Activated T-helper 2 cell treated with anti-CD3 and anti-CD28 coated beads, Interferon-gamma antibody, Interleukin-2, Interleukin-4, amounts not matched to agents 10 μg/mL and 5 μg/mL and 100 μg/mL, durations not matched to agents 14 hours and 24 hours and 36 hours (primary cell): Measurements from ENCODE around the gene DERA. TPM values are rescaled to one million over a fixed set of nuclear protein-coding genes. Genes with fewer than 3 reads are reported as not detected.
"Not testable (repeated sequence)": the region's sequence is repeated elsewhere in the genome, so short reads cannot be mapped to it uniquely, and the experiment has no call there.

ENCODE experiments used
- DNase-seq: peaks from one replicate; pipeline ENCODE4 v3.0.0; 2021; ENCODE audit warnings: low spot score
- H3K27ac Mint-ChIP-seq: one replicate; pipeline ENCODE4 v1.8.0; 2021; ENCODE audit warnings: mixed read lengths
- H3K27me3 Mint-ChIP-seq: one replicate; pipeline ENCODE4 v1.8.0; 2021; ENCODE audit warnings: low read depth, mixed read lengths
- H3K36me3 Mint-ChIP-seq: one replicate; pipeline ENCODE4 v1.8.0; 2021; ENCODE audit warnings: low read depth, mixed read lengths
- H3K4me1 Mint-ChIP-seq: one replicate; pipeline ENCODE4 v1.8.0; 2021; ENCODE audit warnings: low read depth, mixed read lengths
- H3K4me3 Mint-ChIP-seq: one replicate; pipeline ENCODE4 v1.8.0; 2021; ENCODE audit warnings: low read depth, mild to moderate bottlenecking, moderate library complexity, mixed read lengths
- H3K9me3 Mint-ChIP-seq: one replicate; pipeline ENCODE4 v1.8.0; 2021; ENCODE audit warnings: mixed read lengths
- intact Hi-C: fragments of 100-400 bp; cut with micrococcal nuclease; formaldehyde crosslinking; loops from one replicate; pipeline ENCODE4 v1.15.1; 2023
- total RNA-seq: library from RNA; stranded (reverse); gene quantifications from 2 replicates; pipeline ENCODE4 v1.2.3, GENCODE V29; 2022

Gene DERA
- total RNA-seq, 1 donor from 2014 or later, result 21.4 TPM

- intact Hi-C loops, result no loop called here
- no peak for DNase-seq
- no peak overlapping the region for H3K4me3 Mint-ChIP-seq
- H3K4me1 Mint-ChIP-seq, result no peaks in the 10 kb centered on the region
- no peak overlapping the region for H3K27ac Mint-ChIP-seq
- H3K9me3 Mint-ChIP-seq, result no peaks in the 10 kb centered on the region
- no peaks in the 10 kb centered on the region for H3K36me3 Mint-ChIP-seq
- no peaks in the 10 kb centered on the region for H3K27me3 Mint-ChIP-seq
These were observed 6.9 kb downstream of the DERA start for GRCh38 chr12:15918066-15918465.

- no peak for DNase-seq
- Mint-ChIP-seq H3K4me1 (no peaks in the 10 kb centered on the region), H3K9me3 (no peaks in the 10 kb centered on the region), H3K27ac (no peak overlapping the region), H3K27me3 (no peaks in the 10 kb centered on the region), H3K4me3 (no peak overlapping the region), H3K36me3 (no peaks in the 10 kb centered on the region)
- intact Hi-C loops, result no loop called here
These were observed 8.3 kb downstream of the DERA start for GRCh38 chr12:15919418-15919817.

GRCh38 chr12:15924956-15925355 is 13.8 kb downstream of the DERA start:
- no peak for DNase-seq
- no peaks in the 10 kb centered on the region for H3K9me3 Mint-ChIP-seq
- H3K36me3 Mint-ChIP-seq, result no peaks in the 10 kb centered on the region
- H3K27ac Mint-ChIP-seq, result no peak overlapping the region
- intact Hi-C loops, result no loop called here
- H3K27me3 Mint-ChIP-seq, result no peaks in the 10 kb centered on the region
- no peak overlapping the region for H3K4me3 Mint-ChIP-seq
- H3K4me1 Mint-ChIP-seq, result no peaks in the 10 kb centered on the region

GRCh38 chr12:15928346-15928745 is 17.2 kb downstream of the DERA start:
- Mint-ChIP-seq H3K4me3 (no peak overlapping the region), H3K4me1 (no peaks in the 10 kb centered on the region), H3K27me3 (no peaks in the 10 kb centered on the region), H3K9me3 (no peaks in the 10 kb centered on the region), H3K36me3 (no peaks in the 10 kb centered on the region), H3K27ac (no peak overlapping the region)
- DNase-seq, result no peak
- intact Hi-C loops, result no loop called here

- Mint-ChIP-seq H3K4me1 (no peaks in the 10 kb centered on the region), H3K4me3 (no peak overlapping the region), H3K36me3 (no peaks in the 10 kb centered on the region), H3K27me3 (no peaks in the 10 kb centered on the region), H3K27ac (no peak overlapping the region), H3K9me3 (no peaks in the 10 kb centered on the region)
- DNase-seq, result no peak
- intact Hi-C loops, result no loop called here
These were observed 17.9 kb downstream of the DERA start for GRCh38 chr12:15928870-15929571.

GRCh38 chr12:15931590-15932053 is 20.5 kb downstream of the DERA start:
- Mint-ChIP-seq H3K9me3 (no peaks in the 10 kb centered on the region), H3K27me3 (no peaks in the 10 kb centered on the region), H3K36me3 (no peaks in the 10 kb centered on the region), H3K27ac (no peak overlapping the region), H3K4me3 (no peak overlapping the region), H3K4me1 (no peaks in the 10 kb centered on the region)
- intact Hi-C loops, result no loop called here
- no peak for DNase-seq

GRCh38 chr12:15932327-15932726 is 21.2 kb downstream of the DERA start:
- no peaks in the 10 kb centered on the region for H3K27me3 Mint-ChIP-seq
- DNase-seq, result no peak

GRCh38 chr12:15932971-15933370 is 21.8 kb downstream of the DERA start:
- Mint-ChIP-seq H3K9me3 (peaks cover 7% of the 10 kb centered on the region), H3K36me3 (no peaks in the 10 kb centered on the region), H3K4me1 (no peaks in the 10 kb centered on the region), H3K27me3 (no peaks in the 10 kb centered on the region), H3K27ac (no peak overlapping the region), H3K4me3 (no peak overlapping the region)
- intact Hi-C loops, result no loop called here
- DNase-seq, result no peak

More at GRCh38 chr12:15932327-15932726, 21.2 kb downstream of the DERA start:
- no peaks in the 10 kb centered on the region for H3K4me1 Mint-ChIP-seq
- peaks cover under 1% of the 10 kb centered on the region for H3K9me3 Mint-ChIP-seq
- H3K36me3 Mint-ChIP-seq, result no peaks in the 10 kb centered on the region
- H3K4me3 Mint-ChIP-seq, result no peak overlapping the region
- H3K27ac Mint-ChIP-seq, result no peak overlapping the region
- intact Hi-C loops, result no loop called here

- H3K9me3 Mint-ChIP-seq, result peaks cover 9% of the 10 kb centered on the region
- H3K4me3 Mint-ChIP-seq, result no peak overlapping the region
- no peaks in the 10 kb centered on the region for H3K27me3 Mint-ChIP-seq
- no peaks in the 10 kb centered on the region for H3K36me3 Mint-ChIP-seq
- no peaks in the 10 kb centered on the region for H3K4me1 Mint-ChIP-seq
- DNase-seq, result no peak
- intact Hi-C loops, result no loop called here
- H3K27ac Mint-ChIP-seq, result no peak overlapping the region
These were observed 22.6 kb downstream of the DERA start for GRCh38 chr12:15933751-15934150.

GRCh38 chr12:15936751-15937150 is 25.6 kb downstream of the DERA start:
- Mint-ChIP-seq H3K36me3 (no peaks in the 10 kb centered on the region), H3K27ac (no peak overlapping the region), H3K9me3 (peaks cover 19% of the 10 kb centered on the region), H3K4me3 (no peak overlapping the region), H3K4me1 (no peaks in the 10 kb centered on the region), H3K27me3 (no peaks in the 10 kb centered on the region)
- intact Hi-C loops, result no loop called here
- DNase-seq, result no peak

- Mint-ChIP-seq H3K9me3 (peaks cover 29% of the 10 kb centered on the region), H3K36me3 (no peaks in the 10 kb centered on the region), H3K4me1 (no peaks in the 10 kb centered on the region), H3K27ac (no peak overlapping the region), H3K27me3 (no peaks in the 10 kb centered on the region), H3K4me3 (no peak overlapping the region)
- no peak for DNase-seq
- intact Hi-C loops, result no loop called here
These were observed 26.8 kb downstream of the DERA start for GRCh38 chr12:15937902-15938301.

- no peaks in the 10 kb centered on the region for H3K4me1 Mint-ChIP-seq
- H3K9me3 Mint-ChIP-seq, result peaks cover 29% of the 10 kb centered on the region
- no peak overlapping the region for H3K27ac Mint-ChIP-seq
- intact Hi-C loops, result no loop called here
- no peak for DNase-seq
- no peak overlapping the region for H3K4me3 Mint-ChIP-seq
- H3K27me3 Mint-ChIP-seq, result no peaks in the 10 kb centered on the region
- no peaks in the 10 kb centered on the region for H3K36me3 Mint-ChIP-seq
These were observed 28.0 kb downstream of the DERA start for GRCh38 chr12:15939111-15939510.

- Mint-ChIP-seq H3K36me3 (no peaks in the 10 kb centered on the region), H3K27me3 (no peaks in the 10 kb centered on the region), H3K9me3 (peaks cover 37% of the 10 kb centered on the region), H3K4me3 (no peak overlapping the region), H3K27ac (no peak overlapping the region), H3K4me1 (no peaks in the 10 kb centered on the region)
- no peak for DNase-seq
- intact Hi-C loops, result no loop called here
These were observed 31.3 kb downstream of the DERA start for GRCh38 chr12:15942475-15942874.

GRCh38 chr12:15943519-15943918 is 32.4 kb downstream of the DERA start:
- H3K27ac Mint-ChIP-seq, H3K27me3 Mint-ChIP-seq, intact Hi-C loops, DNase-seq, H3K4me1 Mint-ChIP-seq, H3K36me3 Mint-ChIP-seq, H3K4me3 Mint-ChIP-seq: not testable (repeated sequence)
- peaks cover 36% of the 10 kb centered on the region for H3K9me3 Mint-ChIP-seq
